HG02571 (cell line): ENCODE measurements around the gene STEAP1B.
A peak's percentile ranks its signal among the peaks of the same experiment; 100 is the strongest.
"Not testable (repeated sequence)": the region's sequence is repeated elsewhere in the genome, so short reads cannot be mapped to it uniquely, and the experiment has no call there.

Experiments
- ATAC-seq: cut with Tn5 transposase; IDR thresholded peaks from one replicate; pipeline ENCODE4 v1.9.1; 2021; ENCODE audit warnings: mild to moderate bottlenecking, moderate library complexity; ENCODE audit not compliant: unreplicated experiment

The STEAP1B gene

GRCh38 chr7:22499888-22500689 is at the start of gene STEAP1B:
TSS of gene STEAP1B (minus strand) at chr7:22500188. CDS start at chr7:22494855, 5,333 bp downstream.
- peak; percentile 92 for ATAC-seq

GRCh38 chr7:22549051-22549450 is 49.1 kb upstream of the STEAP1B start:
- no peak for ATAC-seq

GRCh38 chr7:22548313-22548712 is 48.3 kb upstream of the STEAP1B start:
- no peak for ATAC-seq

DNA sequence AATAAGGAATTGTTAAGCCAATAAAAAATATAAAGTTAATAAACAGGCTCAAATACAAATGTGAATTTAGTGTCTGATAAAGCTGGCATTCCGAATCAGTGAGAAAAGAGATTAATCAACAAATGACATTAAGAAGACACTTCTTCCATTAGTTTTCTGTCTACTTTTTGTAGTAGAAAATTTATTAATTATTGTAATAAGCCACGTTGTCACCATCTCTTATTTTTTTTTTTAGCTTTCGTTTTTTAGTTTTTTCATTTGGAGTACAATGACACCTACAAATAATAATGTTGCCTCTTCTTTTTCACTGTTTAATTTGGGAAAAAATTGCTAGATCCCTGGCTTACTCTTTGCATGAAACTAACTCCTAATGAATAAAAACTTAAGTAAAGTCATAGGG is 46.8 kb upstream of the STEAP1B start:
- ATAC-seq = no peak

DNA sequence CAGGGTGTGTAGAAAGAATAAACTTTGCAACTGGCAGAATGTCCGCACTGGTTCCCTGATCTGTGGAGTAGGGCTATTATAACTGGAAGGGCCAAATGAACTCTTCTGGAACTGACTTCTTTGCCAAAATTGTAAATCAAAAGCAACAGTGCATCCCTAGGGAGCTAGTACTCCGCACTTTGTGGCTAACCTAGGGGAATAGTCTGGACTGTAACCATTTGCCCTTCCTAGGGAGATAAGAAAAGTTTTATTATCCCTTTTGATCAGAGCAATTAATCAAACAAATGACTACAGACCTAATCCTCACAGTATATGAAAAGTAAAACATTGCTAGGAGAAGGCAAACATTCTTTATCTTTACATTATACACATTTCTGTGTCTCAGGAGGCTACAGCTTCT is 45.5 kb upstream of the STEAP1B start:
- no peak for ATAC-seq

- ATAC-seq = no peak
Measured at GRCh38 chr7:22544245-22544644, 44.3 kb upstream of the STEAP1B start.

DNA sequence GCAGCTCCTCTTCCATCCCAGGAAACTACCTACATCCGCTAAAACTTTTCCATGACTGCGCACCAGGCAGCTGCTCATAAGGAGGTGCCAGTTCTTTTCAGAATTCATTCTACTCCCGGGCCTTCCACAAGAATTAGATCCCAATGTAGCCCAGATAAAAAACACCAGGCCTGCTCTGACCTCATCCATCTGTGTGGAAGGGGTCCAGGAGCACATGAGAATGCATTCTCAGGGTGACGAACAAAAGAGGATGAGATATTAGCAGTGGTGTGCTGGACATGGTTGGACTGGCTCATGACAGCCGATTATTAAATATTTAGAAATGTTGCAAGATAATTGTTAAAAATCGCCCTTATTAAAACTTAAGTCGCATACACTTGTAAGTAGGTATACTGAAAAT is 43.2 kb upstream of the STEAP1B start:
- ATAC-seq = no peak

GRCh38 chr7:22542669-22543068 is 42.7 kb upstream of the STEAP1B start:
- ATAC-seq = no peak

DNA sequence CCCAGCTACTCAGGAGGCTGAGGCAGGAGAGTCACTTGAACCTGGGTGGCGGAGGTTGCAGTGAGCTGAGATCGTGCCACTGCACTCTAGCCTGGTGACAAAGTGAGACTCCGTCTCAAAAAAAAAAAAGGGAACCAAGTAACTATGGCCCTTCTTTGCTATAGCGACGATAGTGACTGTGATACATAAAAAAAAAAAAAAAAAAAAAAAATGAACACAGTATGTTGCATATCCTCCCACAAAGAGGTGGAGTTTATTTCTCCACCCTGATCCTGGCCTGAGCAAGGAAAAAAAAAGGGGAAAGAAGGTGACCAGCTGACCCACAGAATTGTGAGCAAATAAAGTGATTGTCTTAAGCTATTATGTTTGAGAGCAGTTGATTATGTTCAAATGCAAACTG is 42.3 kb upstream of the STEAP1B start:
- no peak for ATAC-seq

DNA sequence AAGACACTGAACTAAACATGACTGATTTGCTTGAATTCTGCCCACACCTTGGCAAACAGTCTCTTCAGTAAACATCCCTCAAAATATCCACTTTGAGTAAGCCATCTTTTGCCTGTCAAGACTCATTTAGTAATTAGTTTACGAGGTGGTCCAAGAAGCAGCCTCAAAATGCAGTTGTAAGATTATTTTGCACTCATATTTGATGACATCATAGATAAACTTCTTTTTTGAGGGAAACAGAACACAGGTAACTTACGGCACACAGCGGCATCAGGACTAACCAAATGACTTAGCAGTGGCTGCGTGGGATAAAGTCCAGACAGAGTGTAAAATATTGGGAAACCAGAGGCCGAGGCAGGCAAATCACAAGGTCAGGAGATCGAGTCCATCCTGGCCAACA is 41.8 kb upstream of the STEAP1B start:
- no peak for ATAC-seq

DNA sequence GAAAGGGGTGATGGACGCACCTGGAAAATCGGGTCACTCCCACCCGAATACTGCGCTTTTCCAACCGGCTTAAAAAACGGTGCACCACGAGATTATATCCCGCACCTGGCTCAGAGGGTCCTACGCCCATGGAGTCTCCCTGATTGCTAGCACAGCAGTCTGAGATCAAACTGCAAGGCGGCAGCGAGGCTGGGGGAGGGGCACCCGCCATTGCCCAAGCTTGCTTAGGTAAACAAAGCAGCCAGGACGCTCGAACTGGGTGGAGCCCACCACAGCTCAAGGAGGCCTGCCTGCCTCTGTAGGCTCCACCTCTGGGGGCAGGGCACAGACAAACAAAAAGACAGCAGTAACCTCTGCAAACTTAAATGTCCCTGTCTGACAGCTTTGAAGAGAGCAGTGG is 28.5 kb upstream of the STEAP1B start:
- not testable (repeated sequence) for ATAC-seq

DNA sequence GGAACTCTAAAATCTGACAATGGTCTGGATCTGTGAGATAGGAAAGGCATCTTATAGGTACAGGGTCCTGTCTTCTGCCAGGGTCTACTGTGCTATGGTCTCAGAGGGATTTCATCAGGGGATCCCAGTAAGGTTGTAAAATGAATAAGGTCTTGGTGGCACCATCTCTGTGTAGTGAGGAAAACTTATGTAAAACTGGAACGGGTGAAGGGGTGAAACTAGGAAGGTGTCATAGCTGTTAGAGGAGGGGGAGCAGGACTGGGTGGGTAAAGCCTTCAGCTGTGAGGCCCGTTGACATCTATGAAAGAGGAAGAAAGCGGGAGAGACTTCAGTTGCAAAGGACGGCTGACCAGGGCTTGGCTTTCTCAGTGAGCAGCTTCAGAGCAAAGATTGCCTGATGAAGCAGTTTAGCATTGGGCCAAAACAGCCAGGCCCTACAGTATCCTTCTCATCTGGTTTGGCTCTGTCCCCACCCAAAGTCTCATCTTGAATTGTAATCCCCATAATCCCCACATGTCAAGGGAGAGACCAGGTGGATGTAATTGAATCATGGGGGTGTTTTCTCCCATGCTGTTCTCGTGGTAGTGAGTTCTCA is 24.5 kb upstream of the STEAP1B start:
- ATAC-seq = not testable (repeated sequence)

DNA sequence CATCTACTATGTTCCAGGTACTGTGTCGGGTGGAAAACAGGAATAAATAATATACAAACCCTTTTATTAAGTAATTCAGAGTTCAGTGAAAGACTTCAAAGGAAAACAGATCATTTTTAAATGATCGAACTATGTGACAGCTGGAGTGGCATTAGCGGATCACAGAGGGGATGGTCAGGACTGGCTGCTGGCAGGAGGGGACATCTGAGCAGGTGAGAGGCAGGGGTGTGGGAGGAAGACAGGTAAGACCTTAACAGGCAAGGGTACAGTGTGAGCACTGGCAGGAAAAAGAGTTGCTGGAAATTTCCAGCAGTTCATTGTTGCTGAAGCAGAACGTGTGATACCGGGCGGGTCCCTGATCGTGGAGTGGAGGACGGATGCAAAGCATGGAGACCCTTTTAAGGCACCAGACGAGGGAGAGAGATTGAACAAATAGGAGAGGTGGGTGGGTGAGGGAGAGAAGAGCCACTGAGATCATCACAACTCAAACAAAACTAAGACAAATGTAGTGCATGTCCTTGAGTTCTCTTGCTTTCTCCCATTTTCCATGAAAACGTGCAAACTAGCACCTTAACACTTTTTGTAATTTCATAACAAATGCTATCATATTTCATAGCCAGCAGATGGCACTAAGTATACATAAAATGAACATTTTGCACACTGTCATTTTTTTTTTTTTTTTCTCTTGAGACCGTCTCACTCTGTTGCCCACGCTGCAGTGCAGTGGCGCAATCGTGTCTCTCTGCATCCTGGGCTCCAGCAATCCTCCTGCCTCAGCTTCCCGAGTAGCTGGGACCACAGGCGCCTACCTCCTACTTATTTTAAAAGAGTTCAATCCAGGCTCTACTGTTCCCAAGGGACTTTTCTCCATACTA is 23.7 kb upstream of the STEAP1B start:
- ATAC-seq = not testable (repeated sequence)

- ATAC-seq = not testable (repeated sequence)
Measured at GRCh38 chr7:22519560-22519959, 19.6 kb upstream of the STEAP1B start.

- not testable (repeated sequence) for ATAC-seq
Measured at GRCh38 chr7:22516950-22517349, 17.0 kb upstream of the STEAP1B start.

GRCh38 chr7:22514963-22515362 is 15.0 kb upstream of the STEAP1B start:
- not testable (repeated sequence) for ATAC-seq

GRCh38 chr7:22507320-22507719 is 7.3 kb upstream of the STEAP1B start:
- not testable (repeated sequence) for ATAC-seq

DNA sequence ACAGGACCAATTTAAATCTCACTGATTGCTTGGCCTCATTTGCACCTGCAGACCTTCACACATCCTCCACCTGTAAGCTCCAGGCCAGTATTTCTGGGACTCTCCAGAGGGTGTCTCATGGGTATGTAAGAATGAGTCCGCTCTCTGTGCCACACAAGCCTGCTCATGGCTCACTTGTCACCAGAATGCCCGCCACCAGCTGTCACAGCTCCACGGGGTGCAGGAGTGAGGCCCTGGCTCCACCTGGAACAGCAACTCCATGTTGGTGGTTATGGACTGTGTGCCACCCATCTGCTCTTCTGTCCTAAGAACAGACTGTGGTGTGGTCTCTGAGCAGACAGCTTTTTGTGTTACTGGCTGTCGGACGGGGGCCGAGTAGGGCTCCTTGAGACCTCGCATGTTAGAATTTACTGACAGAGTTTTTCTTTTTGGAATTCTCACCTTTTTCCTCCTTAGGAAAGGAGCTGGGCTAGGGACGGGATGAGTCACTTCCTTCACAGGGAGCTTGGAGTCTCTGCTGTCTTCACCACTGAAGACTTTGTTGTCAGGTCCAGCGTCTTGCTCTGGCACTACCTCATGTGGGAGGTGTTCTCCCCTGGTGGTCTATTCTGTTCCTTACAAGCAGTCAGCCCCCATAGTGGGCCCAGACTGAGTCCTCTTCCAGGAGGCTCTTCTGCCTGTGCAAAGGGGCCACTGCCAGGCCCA is 6.5 kb upstream of the STEAP1B start:
- not testable (repeated sequence) for ATAC-seq

DNA sequence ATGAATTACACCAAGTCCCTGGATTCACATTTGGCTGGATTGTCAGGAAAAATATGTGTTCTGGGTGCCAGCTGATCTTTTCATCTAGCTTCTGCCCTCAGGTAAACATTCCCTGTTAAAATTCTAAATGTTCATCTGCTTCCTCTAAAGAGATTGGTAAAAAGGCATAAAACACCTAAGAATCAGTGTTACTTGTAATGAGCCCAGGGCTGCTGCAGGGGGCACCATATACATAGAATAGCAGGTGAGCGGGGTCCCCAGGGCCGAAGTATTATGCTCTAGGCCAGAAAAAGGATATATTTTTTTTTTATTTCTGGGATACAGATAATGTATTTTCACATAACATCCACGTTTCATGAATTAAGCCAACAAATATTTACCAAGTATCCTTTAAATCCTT is 4.5 kb upstream of the STEAP1B start:
- ATAC-seq = not testable (repeated sequence)

DNA sequence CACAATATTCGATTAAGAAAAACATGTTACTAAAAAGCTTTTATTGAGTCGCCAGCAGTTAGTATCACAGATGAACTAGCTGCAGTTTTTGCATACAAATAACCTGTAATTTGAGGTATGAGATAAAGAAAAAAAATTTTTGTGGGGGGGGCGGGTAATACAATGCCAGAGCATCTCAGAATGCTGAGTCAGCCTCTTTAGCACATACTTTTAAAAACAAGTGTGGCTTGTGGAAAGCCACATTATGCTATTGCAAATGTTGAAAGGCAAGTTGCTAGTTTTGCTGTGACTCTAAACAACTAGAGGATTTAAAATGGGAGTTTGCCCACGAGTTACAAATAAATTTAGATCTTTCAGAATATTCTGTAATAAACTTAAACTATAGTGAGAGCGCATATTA is 2.1 kb upstream of the STEAP1B start:
- not testable (repeated sequence) for ATAC-seq

- not testable (repeated sequence) for ATAC-seq
Measured at GRCh38 chr7:22501336-22501735, 1.3 kb upstream of the STEAP1B start.
